Measurements from ENCODE around the gene TIAM2.

Gene TIAM2

GRCh38 chr6:154994836-154995253 lies 270 bp upstream of the TIAM2 start:
- no peaks in the 10 kb centered on the region for H3K9me3 ChIP-seq (ENCODE audit: severe bottlenecking)
- peak overlapping the region; percentile 42 for H3K4me3 ChIP-seq (ENCODE audit: severe bottlenecking)
- H3K27ac ChIP-seq (ENCODE audit: poor library complexity, severe bottlenecking): no peak overlapping the region
- H3K4me1 ChIP-seq (ENCODE audit: insufficient read depth, poor library complexity, severe bottlenecking): no peaks in the 10 kb centered on the region
- no peak for ATAC-seq (ENCODE audit: low read depth)
- no peaks in the 10 kb centered on the region for H3K36me3 ChIP-seq (ENCODE audit: low read depth)
- no peak for TF ChIP-seq CTCF (IDR thresholded peaks at IDR 0.05; ENCODE audit: poor library complexity, severe bottlenecking)
- no peak for DNase-seq (ENCODE audit: low spot score)
- peaks cover 14% of the 10 kb centered on the region for H3K27me3 ChIP-seq (ENCODE audit: insufficient read depth, poor library complexity, severe bottlenecking)

- H3K36me3 ChIP-seq (ENCODE audit: low read depth): no peaks in the 10 kb centered on the region
- no peaks in the 10 kb centered on the region for H3K4me1 ChIP-seq (ENCODE audit: insufficient read depth, poor library complexity, severe bottlenecking)
- TF ChIP-seq CTCF (IDR thresholded peaks at IDR 0.05; ENCODE audit: poor library complexity, severe bottlenecking): no peak
- peaks cover 14% of the 10 kb centered on the region for H3K27me3 ChIP-seq (ENCODE audit: insufficient read depth, poor library complexity, severe bottlenecking)
- ATAC-seq (ENCODE audit: low read depth) (peak; percentile 5; the same call in 1 of the 3 replicates), DNase-seq (ENCODE audit: low spot score) (no peak)
- no peak overlapping the region for H3K27ac ChIP-seq (ENCODE audit: poor library complexity, severe bottlenecking)
- peak overlapping the region; percentile 42 for H3K4me3 ChIP-seq (ENCODE audit: severe bottlenecking)
- H3K9me3 ChIP-seq (ENCODE audit: severe bottlenecking): no peaks in the 10 kb centered on the region
These were observed 988 bp downstream of the TIAM2 start for GRCh38 chr6:154996016-154996590.

GRCh38 chr6:154996841-154997311 lies 1.8 kb downstream of the TIAM2 start:
- Histone ChIP-seq H3K36me3 (ENCODE audit: low read depth) (no peaks in the 10 kb centered on the region), H3K27ac (ENCODE audit: poor library complexity, severe bottlenecking) (no peak overlapping the region), H3K4me3 (ENCODE audit: severe bottlenecking) (no peak overlapping the region), H3K9me3 (ENCODE audit: severe bottlenecking) (no peaks in the 10 kb centered on the region), H3K4me1 (ENCODE audit: insufficient read depth, poor library complexity, severe bottlenecking) (no peaks in the 10 kb centered on the region), H3K27me3 (ENCODE audit: insufficient read depth, poor library complexity, severe bottlenecking) (peaks cover 14% of the 10 kb centered on the region)
- ATAC-seq (ENCODE audit: low read depth) (peak; percentile 70), DNase-seq (ENCODE audit: low spot score) (no peak)
- TF ChIP-seq CTCF (IDR thresholded peaks at IDR 0.05; ENCODE audit: poor library complexity, severe bottlenecking): no peak

- no peak overlapping the region for H3K4me3 ChIP-seq (ENCODE audit: severe bottlenecking)
- no peak for TF ChIP-seq CTCF (IDR thresholded peaks at IDR 0.05; ENCODE audit: poor library complexity, severe bottlenecking)
- DNase-seq (ENCODE audit: low spot score) (no peak), ATAC-seq (ENCODE audit: low read depth) (no peak)
- H3K27ac ChIP-seq (ENCODE audit: poor library complexity, severe bottlenecking): no peak overlapping the region
- H3K27me3 ChIP-seq (ENCODE audit: insufficient read depth, poor library complexity, severe bottlenecking): peaks cover 14% of the 10 kb centered on the region
- no peaks in the 10 kb centered on the region for H3K9me3 ChIP-seq (ENCODE audit: severe bottlenecking)
- H3K36me3 ChIP-seq (ENCODE audit: low read depth): no peaks in the 10 kb centered on the region
- no peaks in the 10 kb centered on the region for H3K4me1 ChIP-seq (ENCODE audit: insufficient read depth, poor library complexity, severe bottlenecking)
These were observed 3.7 kb downstream of the TIAM2 start for GRCh38 chr6:154998855-154999254.

- H3K36me3 ChIP-seq (ENCODE audit: low read depth): no peaks in the 10 kb centered on the region
- H3K4me3 ChIP-seq (ENCODE audit: severe bottlenecking): no peak overlapping the region
- DNase-seq (ENCODE audit: low spot score) (no peak), ATAC-seq (ENCODE audit: low read depth) (no peak)
- H3K9me3 ChIP-seq (ENCODE audit: severe bottlenecking): no peaks in the 10 kb centered on the region
- TF ChIP-seq CTCF (IDR thresholded peaks at IDR 0.05; ENCODE audit: poor library complexity, severe bottlenecking): no peak
- no peaks in the 10 kb centered on the region for H3K4me1 ChIP-seq (ENCODE audit: insufficient read depth, poor library complexity, severe bottlenecking)
- peaks cover 5% of the 10 kb centered on the region for H3K27me3 ChIP-seq (ENCODE audit: insufficient read depth, poor library complexity, severe bottlenecking)
- no peak overlapping the region for H3K27ac ChIP-seq (ENCODE audit: poor library complexity, severe bottlenecking)
These were observed 6.4 kb downstream of the TIAM2 start for GRCh38 chr6:155001482-155001881.
